Uterus (tissue), 2 donors: ENCODE data around the gene SLC4A4.

Source experiments
- POLR2A ChIP-seq, 2 donors: fragments of 450-650 bp; IDR thresholded peaks; one replicate each; pipeline ENCODE4 v1.6.1; 2016; ENCODE audit warnings: antibody characterized with exemption in 2 of 2, mild to moderate bottlenecking in 1 of 2, moderate library complexity in 1 of 2
- TF ChIP-seq, protein P1 (sequence below), 4 experiments: fragments of 200-600 bp in 2 of 4; fragments of 450-650 bp in 2 of 4; sonication (generic) in 2 of 4; IDR thresholded peaks; one replicate each; pipeline ENCODE4 v1.5.1; 2016 to 2019; ENCODE audit warnings: antibody characterized with exemption in 4 of 4, mild to moderate bottlenecking in 2 of 4, moderate library complexity in 1 of 4

DNA sequence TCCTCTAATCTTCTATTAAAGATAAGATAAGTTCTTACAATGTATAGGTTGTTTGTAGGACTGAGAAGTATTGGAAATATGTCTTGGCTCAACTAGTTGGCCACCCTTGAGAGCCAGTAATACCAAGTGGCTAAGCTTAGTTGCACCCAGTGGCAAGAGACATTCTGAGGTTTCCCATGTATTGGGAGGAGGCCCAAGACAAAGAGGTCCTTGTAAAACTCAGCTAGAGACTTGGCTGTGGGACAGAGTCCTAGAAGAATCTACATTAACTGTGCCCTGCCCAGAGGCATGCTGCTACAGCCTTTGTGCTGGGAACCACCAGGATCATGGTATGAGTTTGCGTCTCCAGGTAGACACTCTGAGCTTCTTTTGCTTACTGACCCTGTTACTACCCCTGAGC is 41.9 kb upstream of the SLC4A4 start:
- no peak for TF ChIP-seq POLR2A (IDR thresholded peaks at IDR 0.05)
- TF ChIP-seq, protein P1, sequence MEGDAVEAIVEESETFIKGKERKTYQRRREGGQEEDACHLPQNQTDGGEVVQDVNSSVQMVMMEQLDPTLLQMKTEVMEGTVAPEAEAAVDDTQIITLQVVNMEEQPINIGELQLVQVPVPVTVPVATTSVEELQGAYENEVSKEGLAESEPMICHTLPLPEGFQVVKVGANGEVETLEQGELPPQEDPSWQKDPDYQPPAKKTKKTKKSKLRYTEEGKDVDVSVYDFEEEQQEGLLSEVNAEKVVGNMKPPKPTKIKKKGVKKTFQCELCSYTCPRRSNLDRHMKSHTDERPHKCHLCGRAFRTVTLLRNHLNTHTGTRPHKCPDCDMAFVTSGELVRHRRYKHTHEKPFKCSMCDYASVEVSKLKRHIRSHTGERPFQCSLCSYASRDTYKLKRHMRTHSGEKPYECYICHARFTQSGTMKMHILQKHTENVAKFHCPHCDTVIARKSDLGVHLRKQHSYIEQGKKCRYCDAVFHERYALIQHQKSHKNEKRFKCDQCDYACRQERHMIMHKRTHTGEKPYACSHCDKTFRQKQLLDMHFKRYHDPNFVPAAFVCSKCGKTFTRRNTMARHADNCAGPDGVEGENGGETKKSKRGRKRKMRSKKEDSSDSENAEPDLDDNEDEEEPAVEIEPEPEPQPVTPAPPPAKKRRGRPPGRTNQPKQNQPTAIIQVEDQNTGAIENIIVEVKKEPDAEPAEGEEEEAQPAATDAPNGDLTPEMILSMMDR (IDR thresholded peaks at IDR 0.05), result no peak
